HepG2 (cell line): ENCODE measurements around the gene PRR14. TPM values are rescaled to one million over a fixed set of nuclear protein-coding genes. Genes with fewer than 3 reads are reported as not detected.

ENCODE experiments used
- ARNT2 ChIP-seq: sonication (generic); formaldehyde crosslinking; IDR thresholded peaks from 2 replicates; pipeline ENCODE4 v1.8.0; 2022; ENCODE audit warnings: mild to moderate bottlenecking, low read depth, missing genetic modification reagents, moderate library complexity
- ASH2L ChIP-seq: fragments of 300-600, 200-600 bp; sonication (generic); IDR thresholded peaks from 2 replicates; pipeline ENCODE4 v1.7.0; 2017; ENCODE audit warnings: low read depth, mild to moderate bottlenecking, moderate library complexity, mixed read lengths, low read length; ENCODE audit not compliant: insufficient read length
- ELF3 ChIP-seq: IDR thresholded peaks from 2 replicates; pipeline ENCODE4 v1.6.1; 2016; ENCODE audit warnings: missing genetic modification reagents, missing compliant biosample characterization
- FOSL2 ChIP-seq: sonication (generic); formaldehyde crosslinking; IDR thresholded peaks from 2 replicates; pipeline ENCODE4 v1.4.0; 2020; ENCODE audit warnings: missing genetic modification reagents
- HOXA3 ChIP-seq: sonication (generic); formaldehyde crosslinking; IDR thresholded peaks from 2 replicates; pipeline ENCODE4 v1.5.0; 2020; ENCODE audit warnings: missing genetic modification reagents
- JARID2 ChIP-seq: sonication (generic); formaldehyde crosslinking; IDR thresholded peaks from 2 replicates; pipeline ENCODE4 v1.8.1; 2023; ENCODE audit warnings: missing genetic modification reagents, inconsistent platforms; ENCODE audit not compliant: insufficient replicate concordance
- JUN ChIP-seq: sonication (generic); formaldehyde crosslinking; IDR thresholded peaks from 2 replicates; pipeline ENCODE4 v1.4.0; 2020; ENCODE audit warnings: mild to moderate bottlenecking, missing genetic modification reagents
- KDM1A ChIP-seq: IDR thresholded peaks from 2 replicates; pipeline ENCODE4 v1.6.1; 2016; ENCODE audit warnings: missing compliant biosample characterization
- KMT2B ChIP-seq: IDR thresholded peaks from 2 replicates; pipeline ENCODE4 v1.6.1; 2016; ENCODE audit warnings: missing genetic modification reagents, missing compliant biosample characterization
- PHF20 ChIP-seq: sonication (generic); formaldehyde crosslinking; IDR thresholded peaks from 2 replicates; pipeline ENCODE4 v1.5.0; 2020; ENCODE audit warnings: mild to moderate bottlenecking, missing genetic modification reagents
- PHF5A ChIP-seq: IDR thresholded peaks from one replicate; pipeline ENCODE4 v1.6.1; 2018; ENCODE audit warnings: low read depth, missing genetic modification reagents; ENCODE audit not compliant: unreplicated experiment
- RBM39 ChIP-seq: fragments of 200-400 bp; formaldehyde crosslinking; IDR thresholded peaks from one replicate; pipeline ENCODE4 v1.6.1; 2018; ENCODE audit warnings: antibody characterized with exemption, mild to moderate bottlenecking, low read depth, low read length; ENCODE audit not compliant: poor library complexity, severe bottlenecking
- SAP130 ChIP-seq: IDR thresholded peaks from 2 replicates; pipeline ENCODE4 v1.6.1; 2016; ENCODE audit warnings: low read depth
- TEAD3 ChIP-seq: optimal IDR thresholded peaks from 2 replicates; pipeline ENCODE3; 2016; ENCODE audit warnings: borderline replicate concordance
- U2AF2 ChIP-seq: fragments of 200-400 bp; formaldehyde crosslinking; IDR thresholded peaks from 2 replicates; pipeline ENCODE4 v1.6.1; 2017; ENCODE audit warnings: low read depth, mild to moderate bottlenecking, low read length
- ZFP62 ChIP-seq: sonication (generic); formaldehyde crosslinking; IDR thresholded peaks from 2 replicates; pipeline ENCODE4 v1.4.0; 2020; ENCODE audit warnings: missing genetic modification reagents
- ZMAT3 ChIP-seq: sonication (generic); formaldehyde crosslinking; conservative IDR thresholded peaks from 2 replicates; pipeline ENCODE4 v1.7.0; 2021; ENCODE audit warnings: missing genetic modification reagents
- ZNF10 ChIP-seq: sonication (generic); formaldehyde crosslinking; IDR thresholded peaks from 2 replicates; pipeline ENCODE4 v1.4.0; 2020; ENCODE audit warnings: mild to moderate bottlenecking, low read depth, missing genetic modification reagents, borderline replicate concordance
- polyA plus RNA-seq, 8 experiments: library from polyadenylated mRNA; depleted of rRNA in 3 of 8; stranded (reverse) in 7 of 8; unstranded in 1 of 8; fragments of >200 nt; fragmentation: Illumina TruSeq in 4 of 8; extraction: Trizol in 4 of 8; gene quantifications; 2 replicates each; pipeline versions ENCODE4 v1.2.1 to v1.2.3, GENCODE V29; 2011 to 2016; ENCODE audit warnings: low read depth in 4 of 8, missing spikeins in 1 of 8, mixed read lengths in 1 of 8; ENCODE audit not compliant: insufficient read depth in 1 of 8
- total RNA-seq, 5 experiments: library from RNA; depleted of rRNA; stranded (reverse); fragments of >200 nt; fragmentation: Illumina TruSeq; extraction: Trizol; gene quantifications; 2 replicates each; pipeline ENCODE4 v1.2.3, GENCODE V29; 2016; ENCODE audit warnings: low read depth in 1 of 5
- TF ChIP-seq, protein P1 (sequence below): sonication (generic); formaldehyde crosslinking; IDR thresholded peaks from 2 replicates; pipeline ENCODE4 v1.5.1; 2020; ENCODE audit warnings: missing genetic modification reagents, mild to moderate bottlenecking, borderline replicate concordance
- TF ChIP-seq, protein P2 (sequence below): sonication (generic); formaldehyde crosslinking; IDR thresholded peaks from 2 replicates; pipeline ENCODE4 v1.5.1; 2020; ENCODE audit warnings: mild to moderate bottlenecking, missing genetic modification reagents

The PRR14 gene
- total and polyA plus RNA-seq, 2 of the 13 experiments (the other 11 are each of a cell fraction or from before 2014, with no cell fraction given) = 8.4 to 11.0 TPM

DNA sequence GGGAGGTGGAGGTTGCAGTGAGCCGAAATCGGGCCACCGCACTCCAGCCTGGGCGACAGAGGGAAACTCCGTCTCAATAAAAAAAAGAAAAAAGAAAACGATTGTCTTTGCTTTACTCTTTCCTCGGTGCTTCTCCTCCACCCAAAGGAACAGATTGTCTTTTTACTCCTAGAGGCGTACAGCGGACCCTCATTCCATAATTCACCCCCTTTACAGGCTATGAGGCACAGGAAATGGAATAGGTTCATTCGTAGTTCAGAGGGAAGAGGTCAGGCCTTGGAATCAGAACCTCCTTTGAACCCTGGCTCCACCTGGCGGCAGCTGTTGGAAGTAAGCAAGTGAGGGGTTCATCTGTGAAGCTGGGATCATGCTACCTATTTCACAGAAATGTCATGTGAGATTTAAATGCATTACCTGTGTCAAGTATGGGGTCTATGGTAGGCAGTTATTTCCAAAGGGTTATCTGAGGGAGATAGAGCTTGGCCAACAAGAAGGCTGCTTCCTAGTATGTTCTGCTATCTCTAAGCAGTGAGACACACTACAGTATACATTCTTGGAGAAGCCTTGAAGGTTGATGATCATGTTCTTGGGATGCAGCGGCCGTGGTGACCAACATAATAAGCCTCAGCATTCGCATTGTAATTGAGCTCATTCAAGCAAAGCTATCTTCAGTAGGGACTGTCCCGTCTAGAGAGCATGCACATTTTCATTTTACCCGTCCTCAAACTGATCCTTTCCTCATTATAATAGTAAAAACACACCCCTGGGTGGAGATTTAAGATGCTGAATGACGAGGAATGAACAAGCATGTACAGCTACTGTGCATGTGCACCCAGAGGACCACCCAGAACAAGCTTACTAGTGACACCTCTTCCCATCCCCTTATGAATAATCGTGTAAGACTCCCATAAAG is 21.9 kb upstream of the PRR14 start (continued):
- TF ChIP-seq, protein P1, sequence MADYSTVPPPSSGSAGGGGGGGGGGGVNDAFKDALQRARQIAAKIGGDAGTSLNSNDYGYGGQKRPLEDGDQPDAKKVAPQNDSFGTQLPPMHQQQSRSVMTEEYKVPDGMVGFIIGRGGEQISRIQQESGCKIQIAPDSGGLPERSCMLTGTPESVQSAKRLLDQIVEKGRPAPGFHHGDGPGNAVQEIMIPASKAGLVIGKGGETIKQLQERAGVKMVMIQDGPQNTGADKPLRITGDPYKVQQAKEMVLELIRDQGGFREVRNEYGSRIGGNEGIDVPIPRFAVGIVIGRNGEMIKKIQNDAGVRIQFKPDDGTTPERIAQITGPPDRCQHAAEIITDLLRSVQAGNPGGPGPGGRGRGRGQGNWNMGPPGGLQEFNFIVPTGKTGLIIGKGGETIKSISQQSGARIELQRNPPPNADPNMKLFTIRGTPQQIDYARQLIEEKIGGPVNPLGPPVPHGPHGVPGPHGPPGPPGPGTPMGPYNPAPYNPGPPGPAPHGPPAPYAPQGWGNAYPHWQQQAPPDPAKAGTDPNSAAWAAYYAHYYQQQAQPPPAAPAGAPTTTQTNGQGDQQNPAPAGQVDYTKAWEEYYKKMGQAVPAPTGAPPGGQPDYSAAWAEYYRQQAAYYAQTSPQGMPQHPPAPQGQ (CRISPR knock-in tag) = no peak
- TF ChIP-seq, protein P2, sequence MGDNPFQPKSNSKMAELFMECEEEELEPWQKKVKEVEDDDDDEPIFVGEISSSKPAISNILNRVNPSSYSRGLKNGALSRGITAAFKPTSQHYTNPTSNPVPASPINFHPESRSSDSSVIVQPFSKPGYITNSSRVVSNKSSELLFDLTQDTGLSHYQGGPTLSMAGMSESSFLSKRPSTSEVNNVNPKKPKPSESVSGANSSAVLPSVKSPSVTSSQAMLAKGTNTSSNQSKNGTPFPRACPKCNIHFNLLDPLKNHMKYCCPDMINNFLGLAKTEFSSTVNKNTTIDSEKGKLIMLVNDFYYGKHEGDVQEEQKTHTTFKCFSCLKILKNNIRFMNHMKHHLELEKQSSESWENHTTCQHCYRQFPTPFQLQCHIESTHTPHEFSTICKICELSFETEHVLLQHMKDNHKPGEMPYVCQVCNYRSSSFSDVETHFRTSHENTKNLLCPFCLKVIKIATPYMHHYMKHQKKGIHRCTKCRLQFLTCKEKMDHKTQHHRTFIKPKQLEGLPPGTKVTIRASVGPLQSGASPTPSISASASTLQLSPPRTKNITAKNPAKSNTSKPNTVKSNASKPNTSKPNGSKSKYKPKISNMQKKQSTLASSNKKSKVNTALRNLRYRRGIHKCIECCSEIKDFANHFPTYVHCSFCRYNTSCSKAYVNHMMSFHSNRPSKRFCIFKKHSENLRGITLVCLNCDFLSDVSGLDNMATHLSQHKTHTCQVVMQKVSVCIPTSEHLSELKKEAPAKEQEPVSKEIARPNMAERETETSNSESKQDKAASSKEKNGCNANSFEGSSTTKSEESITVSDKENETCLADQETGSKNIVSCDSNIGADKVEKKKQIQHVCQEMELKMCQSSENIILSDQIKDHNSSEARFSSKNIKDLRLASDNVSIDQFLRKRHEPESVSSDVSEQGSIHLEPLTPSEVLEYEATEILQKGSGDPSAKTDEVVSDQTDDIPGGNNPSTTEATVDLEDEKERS (CRISPR knock-in tag) = no peak
- TF ChIP-seq TEAD3 (peak; percentile 65), ELF3 (CRISPR knock-in tag) (peak; percentile 45; the same call in 1 of the 2 replicates), FOSL2 (peak; percentile 45), U2AF2 (no peak), ZFP62 (CRISPR knock-in tag) (no peak), JARID2 (CRISPR knock-in tag) (no peak), KDM1A (CRISPR knock-in tag) (no peak), ZMAT3 (CRISPR knock-in tag) (0 out of 2 replicates have a peak, but pooled peaks have one; percentile 27), KMT2B (no peak), JUN (CRISPR knock-in tag) (no peak), SAP130 (CRISPR knock-in tag) (peak; percentile 71), PHF5A (CRISPR knock-in tag) (no peak), ASH2L (no peak), ZNF10 (CRISPR knock-in tag) (no peak), HOXA3 (CRISPR knock-in tag) (peak; percentile 54; the same call in 1 of the 2 replicates), RBM39 (no peak), ARNT2 (CRISPR knock-in tag) (no peak), PHF20 (CRISPR knock-in tag) (0 out of 2 replicates have a peak, but pooled peaks have one; percentile 19)
